Measurements from ENCODE around the gene WEE1.
"Not testable (repeated sequence)": the region's sequence is repeated elsewhere in the genome, so short reads cannot be mapped to it uniquely, and the experiment has no call there.

WEE1 gene

GRCh38 chr11:9603214-9603613 lies 29.7 kb downstream of the WEE1 start:
- 98% methylated on average over 6 of the region's 14 CpGs for WGBS (ENCODE audit: insufficient coverage)
- POLR2A ChIA-PET; H3K9me3 ChIP-seq (ENCODE audit: control extremely low read depth in 1 of 5, control insufficient read depth in 4 of 5, insufficient read depth in 2 of 5, low read depth in 1 of 5, low read length in 4 of 5); H3K4me3 ChIP-seq (ENCODE audit: control insufficient read depth in 1 of 7, extremely low read depth in 1 of 7, insufficient read depth in 4 of 7, low read depth in 2 of 7, low read length in 6 of 7); H3K36me3 ChIP-seq (ENCODE audit: control insufficient read depth in 4 of 4, insufficient read depth in 4 of 4, low read length in 3 of 4); H3K27me3 ChIP-seq (replicated peaks in 2 of 5; ENCODE audit: control insufficient read depth in 4 of 5, insufficient read depth in 5 of 5, low read length in 4 of 5); H3K27ac ChIP-seq (ENCODE audit: insufficient read depth in 1 of 2, low read depth in 1 of 2, low read length in 2 of 2, poor library complexity in 1 of 2, severe bottlenecking in 2 of 2); DNase-seq: not testable (repeated sequence)
- H3K4me1 ChIP-seq (ENCODE audit: control extremely low read depth in 1 of 4, control insufficient read depth in 4 of 4, insufficient read depth in 4 of 4, low read length in 3 of 4): peaks cover 5 to 30% (median 22%) of the 10 kb centered on the region in 4 experiments
- CTCF ChIA-PET: interaction anchor here (0.8 to 2.2 kb wide), 3 partner anchors 9 to 143 kb away, joined by 3 to 13 read pairs (median 3); no protein-coding TSS in a partner anchor

GRCh38 chr11:9604134-9604533 lies 30.7 kb downstream of the WEE1 start:
- CTCF ChIA-PET: interaction anchor here (0.7 to 2.2 kb wide), 6 partner anchors 8 to 204 kb away, joined by 3 to 13 read pairs (median 3); no protein-coding TSS in a partner anchor
- Histone ChIP-seq H3K4me3 (ENCODE audit: control insufficient read depth in 1 of 7, extremely low read depth in 1 of 7, insufficient read depth in 4 of 7, low read depth in 2 of 7, low read length in 6 of 7) (no peak overlapping the region), H3K9me3 (ENCODE audit: control extremely low read depth in 1 of 5, control insufficient read depth in 4 of 5, insufficient read depth in 2 of 5, low read depth in 1 of 5, low read length in 4 of 5) (no peaks in the 10 kb centered on the region), H3K27me3 (replicated peaks in 2 of 5; ENCODE audit: control insufficient read depth in 4 of 5, insufficient read depth in 5 of 5, low read length in 4 of 5) (no peaks in the 10 kb centered on the region), H3K4me1 (ENCODE audit: control extremely low read depth in 1 of 4, control insufficient read depth in 4 of 4, insufficient read depth in 4 of 4, low read length in 3 of 4) (peaks cover 5 to 30% (median 22%) of the 10 kb centered on the region in 4 experiments), H3K36me3 (ENCODE audit: control insufficient read depth in 4 of 4, insufficient read depth in 4 of 4, low read length in 3 of 4) (no peaks in the 10 kb centered on the region), H3K27ac (ENCODE audit: insufficient read depth in 1 of 2, low read depth in 1 of 2, low read length in 2 of 2, poor library complexity in 1 of 2, severe bottlenecking in 2 of 2) (no peak overlapping the region)
- DNase-seq: peak in 2 of 3 donors; percentile 31 to 45
- WGBS (ENCODE audit: insufficient coverage): no CpG with 5 or more reads among the region's 6 CpGs
- POLR2A ChIA-PET: interaction anchor here (0.6 kb wide), 1 partner anchor 10 kb away, joined by 3 read pairs; no protein-coding TSS in a partner anchor

- Histone ChIP-seq H3K27ac (ENCODE audit: insufficient read depth in 1 of 2, low read depth in 1 of 2, low read length in 2 of 2, poor library complexity in 1 of 2, severe bottlenecking in 2 of 2) (no peak overlapping the region), H3K4me3 (ENCODE audit: control insufficient read depth in 1 of 7, extremely low read depth in 1 of 7, insufficient read depth in 4 of 7, low read depth in 2 of 7, low read length in 6 of 7) (no peak overlapping the region), H3K9me3 (ENCODE audit: control extremely low read depth in 1 of 5, control insufficient read depth in 4 of 5, insufficient read depth in 2 of 5, low read depth in 1 of 5, low read length in 4 of 5) (no peaks in the 10 kb centered on the region), H3K36me3 (ENCODE audit: control insufficient read depth in 4 of 4, insufficient read depth in 4 of 4, low read length in 3 of 4) (no peaks in the 10 kb centered on the region), H3K4me1 (ENCODE audit: control extremely low read depth in 1 of 4, control insufficient read depth in 4 of 4, insufficient read depth in 4 of 4, low read length in 3 of 4) (peaks cover 0 to 24% (median 18%) of the 10 kb centered on the region in 4 experiments), H3K27me3 (replicated peaks in 2 of 5; ENCODE audit: control insufficient read depth in 4 of 5, insufficient read depth in 5 of 5, low read length in 4 of 5) (no peaks in the 10 kb centered on the region)
- ChIA-PET POLR2A (interaction anchor here (0.5 kb wide), 1 partner anchor 51 kb away, joined by 3 read pairs; no protein-coding TSS in a partner anchor), CTCF (interaction anchor here (0.6 to 1.4 kb wide), 3 partner anchors 8 to 71 kb away, joined by 3 to 7 read pairs (median 5); no protein-coding TSS in a partner anchor)
- DNase-seq: peak; percentile 11 to 52 (median 36)
- 85% methylated on average over 5 of the region's 5 CpGs for WGBS (ENCODE audit: insufficient coverage)
Measured at GRCh38 chr11:9605742-9606141, 32.3 kb downstream of the WEE1 start.

GRCh38 chr11:9606809-9607510 lies 33.5 kb downstream of the WEE1 start:
- CTCF ChIA-PET: interaction anchor here (1.1 to 1.6 kb wide), 5 partner anchors 10 to 140 kb away, joined by 3 to 7 read pairs (median 4); no protein-coding TSS in a partner anchor
- H3K36me3 ChIP-seq (ENCODE audit: control insufficient read depth in 4 of 4, insufficient read depth in 4 of 4, low read length in 3 of 4): no peaks in the 10 kb centered on the region
- no peak for DNase-seq
- H3K4me1 ChIP-seq (ENCODE audit: control extremely low read depth in 1 of 4, control insufficient read depth in 4 of 4, insufficient read depth in 4 of 4, low read length in 3 of 4): peaks cover 0 to 12% (median 7%) of the 10 kb centered on the region in 4 experiments
- no peak overlapping the region for H3K27ac ChIP-seq (ENCODE audit: insufficient read depth in 1 of 2, low read depth in 1 of 2, low read length in 2 of 2, poor library complexity in 1 of 2, severe bottlenecking in 2 of 2)
- no peak overlapping the region for H3K4me3 ChIP-seq (ENCODE audit: control insufficient read depth in 1 of 7, extremely low read depth in 1 of 7, insufficient read depth in 4 of 7, low read depth in 2 of 7, low read length in 6 of 7)
- H3K9me3 ChIP-seq (ENCODE audit: control extremely low read depth in 1 of 5, control insufficient read depth in 4 of 5, insufficient read depth in 2 of 5, low read depth in 1 of 5, low read length in 4 of 5): no peaks in the 10 kb centered on the region
- WGBS (ENCODE audit: insufficient coverage): 91% methylated on average over 9 of the region's 9 CpGs
- POLR2A ChIA-PET: interaction anchor here (0.7 kb wide), 1 partner anchor 672 kb away, joined by 3 read pairs; no protein-coding TSS in a partner anchor
- no peaks in the 10 kb centered on the region for H3K27me3 ChIP-seq (replicated peaks in 2 of 5; ENCODE audit: control insufficient read depth in 4 of 5, insufficient read depth in 5 of 5, low read length in 4 of 5)

- H3K4me1 ChIP-seq (ENCODE audit: control extremely low read depth in 1 of 4, control insufficient read depth in 4 of 4, insufficient read depth in 4 of 4, low read length in 3 of 4): peaks cover 0 to 6% (median 2%) of the 10 kb centered on the region in 4 experiments
- no peak for DNase-seq
- no peak overlapping the region for H3K4me3 ChIP-seq (ENCODE audit: control insufficient read depth in 1 of 7, extremely low read depth in 1 of 7, insufficient read depth in 4 of 7, low read depth in 2 of 7, low read length in 6 of 7)
- ChIA-PET CTCF (interaction anchor here (1.1 to 1.6 kb wide), 3 partner anchors 32 to 139 kb away, joined by 3 to 5 read pairs (median 4); no protein-coding TSS in a partner anchor), POLR2A (no interaction called here)
- no peaks in the 10 kb centered on the region for H3K9me3 ChIP-seq (ENCODE audit: control extremely low read depth in 1 of 5, control insufficient read depth in 4 of 5, insufficient read depth in 2 of 5, low read depth in 1 of 5, low read length in 4 of 5)
- 94% methylated on average over 2 of the region's 3 CpGs for WGBS (ENCODE audit: insufficient coverage)
- H3K27me3 ChIP-seq (replicated peaks in 2 of 5; ENCODE audit: control insufficient read depth in 4 of 5, insufficient read depth in 5 of 5, low read length in 4 of 5): no peaks in the 10 kb centered on the region
- H3K36me3 ChIP-seq (ENCODE audit: control insufficient read depth in 4 of 4, insufficient read depth in 4 of 4, low read length in 3 of 4): no peaks in the 10 kb centered on the region
- H3K27ac ChIP-seq (ENCODE audit: insufficient read depth in 1 of 2, low read depth in 1 of 2, low read length in 2 of 2, poor library complexity in 1 of 2, severe bottlenecking in 2 of 2): no peak overlapping the region
Measured at GRCh38 chr11:9607511-9607899, 34.0 kb downstream of the WEE1 start.

- 99% methylated on average over 7 of the region's 7 CpGs for WGBS (ENCODE audit: insufficient coverage)
- POLR2A ChIA-PET: no interaction called here
- peaks cover 0 to 15% (median 11%) of the 10 kb centered on the region in 4 experiments for H3K4me1 ChIP-seq (ENCODE audit: control extremely low read depth in 1 of 4, control insufficient read depth in 4 of 4, insufficient read depth in 4 of 4, low read length in 3 of 4)
Measured at GRCh38 chr11:9609002-9609759, 35.7 kb downstream of the WEE1 start.

More at GRCh38 chr11:9609002-9609759, 35.7 kb downstream of the WEE1 start:
- H3K27ac ChIP-seq (ENCODE audit: insufficient read depth in 1 of 2, low read depth in 1 of 2, low read length in 2 of 2, poor library complexity in 1 of 2, severe bottlenecking in 2 of 2): no peak overlapping the region
- no peaks in the 10 kb centered on the region for H3K27me3 ChIP-seq (replicated peaks in 2 of 5; ENCODE audit: control insufficient read depth in 4 of 5, insufficient read depth in 5 of 5, low read length in 4 of 5)
- H3K4me3 ChIP-seq (ENCODE audit: control insufficient read depth in 1 of 7, extremely low read depth in 1 of 7, insufficient read depth in 4 of 7, low read depth in 2 of 7, low read length in 6 of 7): no peak overlapping the region
- no peaks in the 10 kb centered on the region for H3K9me3 ChIP-seq (ENCODE audit: control extremely low read depth in 1 of 5, control insufficient read depth in 4 of 5, insufficient read depth in 2 of 5, low read depth in 1 of 5, low read length in 4 of 5)
- no peak for DNase-seq
- no peaks in the 10 kb centered on the region for H3K36me3 ChIP-seq (ENCODE audit: control insufficient read depth in 4 of 4, insufficient read depth in 4 of 4, low read length in 3 of 4)
- CTCF ChIA-PET: interaction anchor here (0.9 to 5.5 kb wide), 2 partner anchors 74 to 138 kb away, joined by 4 to 80 read pairs; no protein-coding TSS in a partner anchor
